K562 (cell line): ENCODE data around the gene COL11A2. TPM values are rescaled to one million over a fixed set of nuclear protein-coding genes. Genes with fewer than 3 reads are reported as not detected.

Experiments
- BCL6 ChIP-seq: fragments of 250-450 bp; sonication (Bioruptor Pico); IDR thresholded peaks from 2 replicates; pipeline ENCODE4 v1.4.0; 2020
- DPF2 ChIP-seq: fragments of 450-650 bp; IDR thresholded peaks from 2 replicates; pipeline ENCODE4 v1.6.1; 2016
- HMG20A ChIP-seq: fragments of 450-650 bp; formaldehyde crosslinking; conservative IDR thresholded peaks from 2 replicates; pipeline ENCODE4 v1.4.0; 2020; ENCODE audit warnings: mild to moderate bottlenecking, mixed read lengths
- RBM14 ChIP-seq: fragments of 200-400 bp; formaldehyde crosslinking; IDR thresholded peaks from 2 replicates; pipeline ENCODE4 v1.6.1; 2018; ENCODE audit warnings: low read depth, mild to moderate bottlenecking, low read length, moderate library complexity, borderline replicate concordance; ENCODE audit not compliant: insufficient read depth
- SMARCA4 ChIP-seq: fragments of 450-650 bp; IDR thresholded peaks from 2 replicates; pipeline ENCODE4 v1.6.1; 2016
- ZNF134 ChIP-seq: fragments of 250-450 bp; sonication (Bioruptor Pico); conservative IDR thresholded peaks from 2 replicates; pipeline ENCODE4 v1.4.0; 2020
- ZNF431 ChIP-seq: sonication (generic); formaldehyde crosslinking; IDR thresholded peaks from 2 replicates; pipeline ENCODE4 v1.8.0; 2022; ENCODE audit warnings: mild to moderate bottlenecking, missing genetic modification reagents
- polyA plus RNA-seq, 8 experiments: library from polyadenylated mRNA; depleted of rRNA in 4 of 8; stranded (reverse) in 5 of 8; unstranded in 3 of 8; fragments of >200 nt; fragmentation: Nextera tagmentation in 2 of 8; fragmentation: Illumina TruSeq in 1 of 8; extraction: Ambion mirVana in 2 of 8; extraction: Trizol in 1 of 8; gene quantifications; 2 replicates each; pipeline versions ENCODE4 v1.2.1 to v1.2.3, GENCODE V29; 2011 to 2014; ENCODE audit warnings: inconsistent platforms in 1 of 8, missing spikeins in 1 of 8
- total RNA-seq, 7 experiments: library from RNA; depleted of rRNA in 6 of 7; stranded (reverse); fragments of >200 nt in 6 of 7; fragmentation: Illumina TruSeq in 2 of 7; extraction: Trizol in 2 of 7; gene quantifications; 2 replicates each; pipeline versions ENCODE4 v1.2.1 to v1.2.3, GENCODE V29; 2011 to 2021; ENCODE audit warnings: low replicate concordance in 1 of 7
- TF ChIP-seq, protein P1 (sequence below): fragments of 450-650 bp; IDR thresholded peaks from 2 replicates; pipeline ENCODE4 v1.6.1; 2014; ENCODE audit warnings: low read depth, mild to moderate bottlenecking, moderate library complexity, borderline replicate concordance
- TF ChIP-seq, protein P2 (sequence below): IDR thresholded peaks from 3 replicates; pipeline ENCODE4 v1.6.1; 2011; ENCODE audit warnings: borderline replicate concordance, mild to moderate bottlenecking, moderate library complexity; ENCODE audit not compliant: insufficient read length; ENCODE audit errors: extremely low read depth
- TF ChIP-seq, protein P3 (sequence below), 2 experiments: IDR thresholded peaks; 2 replicates each; pipeline ENCODE4 v1.6.1; 2011; ENCODE audit warnings: borderline replicate concordance in 1 of 2, control low read depth in 1 of 2, low read depth in 1 of 2, low read length in 1 of 2, mild to moderate bottlenecking in 1 of 2, mixed read lengths in 1 of 2, moderate library complexity in 1 of 2; ENCODE audit not compliant: insufficient read depth in 1 of 2, insufficient read length in 1 of 2, poor library complexity in 1 of 2, severe bottlenecking in 1 of 2; ENCODE audit errors: extremely low read depth in 1 of 2
- TF ChIP-seq, protein P4 (sequence below): fragments of 200-800 bp; sonication (Bioruptor generic); IDR thresholded peaks from 2 replicates; pipeline ENCODE4 v1.6.1; 2017; ENCODE audit warnings: missing genetic modification characterization, missing compliant biosample characterization
- TF ChIP-seq, protein P5 (sequence below): fragments of 450-650 bp; formaldehyde crosslinking; IDR thresholded peaks from 2 replicates; pipeline ENCODE4 v1.4.0; 2022; ENCODE audit warnings: missing genetic modification characterization
- TF ChIP-seq, protein P6 (sequence below): fragments of 150-350 bp; conservative IDR thresholded peaks from 2 replicates; pipeline ENCODE4 v1.6.1; 2014; ENCODE audit warnings: low read length

The COL11A2 gene
- total and polyA plus RNA-seq, 9 of the 15 experiments (the other 6 are each of a cell fraction or from before 2014, with no cell fraction given): 0.04 to 0.35 (median 0.09) TPM; not detected in 1

DNA sequence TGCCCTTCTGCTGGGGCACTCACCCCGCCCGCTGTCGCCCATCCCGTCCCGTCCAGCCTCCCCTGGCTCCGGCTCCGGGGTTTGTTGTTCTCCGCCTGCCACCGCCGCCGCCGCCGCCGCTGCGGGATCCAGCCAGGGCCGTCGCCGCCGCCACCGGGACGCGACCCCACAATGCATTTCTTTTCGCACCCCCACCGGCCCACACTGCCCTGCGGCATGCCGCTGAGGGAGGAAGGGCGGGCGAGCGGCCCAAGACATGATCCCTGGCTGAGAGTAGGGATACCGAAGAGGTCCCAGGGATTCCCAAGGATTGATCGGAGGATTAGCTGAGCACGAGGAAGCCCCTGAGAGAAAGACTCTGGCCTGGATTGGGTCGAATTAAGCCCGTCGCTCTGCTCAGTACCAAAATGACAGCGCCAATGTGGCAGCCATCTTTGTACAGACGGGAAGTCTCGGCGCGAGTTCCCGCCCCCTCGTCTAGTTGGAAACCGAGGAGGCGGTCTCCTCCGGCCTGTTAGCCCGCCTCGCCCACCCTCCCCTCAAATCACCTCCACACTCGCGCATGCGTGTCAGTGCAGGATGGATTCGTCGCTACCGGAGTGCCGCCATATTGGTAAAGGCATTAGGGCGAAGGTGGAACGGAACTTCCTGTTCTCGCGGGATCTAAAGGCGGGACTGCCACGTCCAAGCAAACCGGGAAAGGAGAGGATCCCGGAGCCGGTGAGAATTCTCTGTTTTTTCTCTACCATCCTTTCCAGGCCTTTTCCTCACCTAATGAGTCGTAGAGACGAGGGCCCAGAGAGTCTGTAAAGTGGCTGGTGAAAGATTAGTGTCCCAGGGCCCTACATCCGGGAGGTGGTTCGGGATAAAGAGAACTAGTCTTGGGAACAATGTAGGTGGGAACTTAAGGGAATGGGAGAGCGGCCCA is 8.2 kb upstream of the COL11A2 start, which contains the start of the genes RXRB and SLC39A7 (continued):
- TF ChIP-seq, protein P1, sequence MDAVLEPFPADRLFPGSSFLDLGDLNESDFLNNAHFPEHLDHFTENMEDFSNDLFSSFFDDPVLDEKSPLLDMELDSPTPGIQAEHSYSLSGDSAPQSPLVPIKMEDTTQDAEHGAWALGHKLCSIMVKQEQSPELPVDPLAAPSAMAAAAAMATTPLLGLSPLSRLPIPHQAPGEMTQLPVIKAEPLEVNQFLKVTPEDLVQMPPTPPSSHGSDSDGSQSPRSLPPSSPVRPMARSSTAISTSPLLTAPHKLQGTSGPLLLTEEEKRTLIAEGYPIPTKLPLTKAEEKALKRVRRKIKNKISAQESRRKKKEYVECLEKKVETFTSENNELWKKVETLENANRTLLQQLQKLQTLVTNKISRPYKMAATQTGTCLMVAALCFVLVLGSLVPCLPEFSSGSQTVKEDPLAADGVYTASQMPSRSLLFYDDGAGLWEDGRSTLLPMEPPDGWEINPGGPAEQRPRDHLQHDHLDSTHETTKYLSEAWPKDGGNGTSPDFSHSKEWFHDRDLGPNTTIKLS: peak; percentile 100
- 0 out of 2 replicates have a peak, but pooled peaks have one; percentile 55 for TF ChIP-seq HMG20A (CRISPR knock-in tag)
- TF ChIP-seq DPF2: peak; percentile 55
- 0 out of 2 replicates have a peak, but pooled peaks have one; percentile 41 for TF ChIP-seq RBM14
- no peak for TF ChIP-seq ZNF431 (CRISPR knock-in tag)
- 0 out of 2 replicates have a peak, but pooled peaks have one; percentile 50 for TF ChIP-seq BCL6 (CRISPR knock-in tag)
- no peak; the same call in 1 of the 2 replicates for TF ChIP-seq ZNF134 (CRISPR knock-in tag)
- TF ChIP-seq, protein P2, sequence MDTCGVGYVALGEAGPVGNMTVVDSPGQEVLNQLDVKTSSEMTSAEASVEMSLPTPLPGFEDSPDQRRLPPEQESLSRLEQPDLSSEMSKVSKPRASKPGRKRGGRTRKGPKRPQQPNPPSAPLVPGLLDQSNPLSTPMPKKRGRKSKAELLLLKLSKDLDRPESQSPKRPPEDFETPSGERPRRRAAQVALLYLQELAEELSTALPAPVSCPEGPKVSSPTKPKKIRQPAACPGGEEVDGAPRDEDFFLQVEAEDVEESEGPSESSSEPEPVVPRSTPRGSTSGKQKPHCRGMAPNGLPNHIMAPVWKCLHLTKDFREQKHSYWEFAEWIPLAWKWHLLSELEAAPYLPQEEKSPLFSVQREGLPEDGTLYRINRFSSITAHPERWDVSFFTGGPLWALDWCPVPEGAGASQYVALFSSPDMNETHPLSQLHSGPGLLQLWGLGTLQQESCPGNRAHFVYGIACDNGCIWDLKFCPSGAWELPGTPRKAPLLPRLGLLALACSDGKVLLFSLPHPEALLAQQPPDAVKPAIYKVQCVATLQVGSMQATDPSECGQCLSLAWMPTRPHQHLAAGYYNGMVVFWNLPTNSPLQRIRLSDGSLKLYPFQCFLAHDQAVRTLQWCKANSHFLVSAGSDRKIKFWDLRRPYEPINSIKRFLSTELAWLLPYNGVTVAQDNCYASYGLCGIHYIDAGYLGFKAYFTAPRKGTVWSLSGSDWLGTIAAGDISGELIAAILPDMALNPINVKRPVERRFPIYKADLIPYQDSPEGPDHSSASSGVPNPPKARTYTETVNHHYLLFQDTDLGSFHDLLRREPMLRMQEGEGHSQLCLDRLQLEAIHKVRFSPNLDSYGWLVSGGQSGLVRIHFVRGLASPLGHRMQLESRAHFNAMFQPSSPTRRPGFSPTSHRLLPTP: no peak
- TF ChIP-seq, protein P3, sequence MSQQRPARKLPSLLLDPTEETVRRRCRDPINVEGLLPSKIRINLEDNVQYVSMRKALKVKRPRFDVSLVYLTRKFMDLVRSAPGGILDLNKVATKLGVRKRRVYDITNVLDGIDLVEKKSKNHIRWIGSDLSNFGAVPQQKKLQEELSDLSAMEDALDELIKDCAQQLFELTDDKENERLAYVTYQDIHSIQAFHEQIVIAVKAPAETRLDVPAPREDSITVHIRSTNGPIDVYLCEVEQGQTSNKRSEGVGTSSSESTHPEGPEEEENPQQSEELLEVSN (IDR thresholded peaks at IDR 0.05; ENCODE audit: borderline replicate concordance in 1 of 2, extremely low read depth in 1 of 2, insufficient read depth in 1 of 2, insufficient read length in 1 of 2, low read depth in 1 of 2, low read length in 1 of 2, poor library complexity in 1 of 2, severe bottlenecking in 1 of 2): peak in 1 of 2 experiments; percentile 43
- TF ChIP-seq, protein P4, sequence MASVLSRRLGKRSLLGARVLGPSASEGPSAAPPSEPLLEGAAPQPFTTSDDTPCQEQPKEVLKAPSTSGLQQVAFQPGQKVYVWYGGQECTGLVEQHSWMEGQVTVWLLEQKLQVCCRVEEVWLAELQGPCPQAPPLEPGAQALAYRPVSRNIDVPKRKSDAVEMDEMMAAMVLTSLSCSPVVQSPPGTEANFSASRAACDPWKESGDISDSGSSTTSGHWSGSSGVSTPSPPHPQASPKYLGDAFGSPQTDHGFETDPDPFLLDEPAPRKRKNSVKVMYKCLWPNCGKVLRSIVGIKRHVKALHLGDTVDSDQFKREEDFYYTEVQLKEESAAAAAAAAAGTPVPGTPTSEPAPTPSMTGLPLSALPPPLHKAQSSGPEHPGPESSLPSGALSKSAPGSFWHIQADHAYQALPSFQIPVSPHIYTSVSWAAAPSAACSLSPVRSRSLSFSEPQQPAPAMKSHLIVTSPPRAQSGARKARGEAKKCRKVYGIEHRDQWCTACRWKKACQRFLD: peak; percentile 80; the same call in 1 of the 2 replicates
- TF ChIP-seq, protein P5, sequence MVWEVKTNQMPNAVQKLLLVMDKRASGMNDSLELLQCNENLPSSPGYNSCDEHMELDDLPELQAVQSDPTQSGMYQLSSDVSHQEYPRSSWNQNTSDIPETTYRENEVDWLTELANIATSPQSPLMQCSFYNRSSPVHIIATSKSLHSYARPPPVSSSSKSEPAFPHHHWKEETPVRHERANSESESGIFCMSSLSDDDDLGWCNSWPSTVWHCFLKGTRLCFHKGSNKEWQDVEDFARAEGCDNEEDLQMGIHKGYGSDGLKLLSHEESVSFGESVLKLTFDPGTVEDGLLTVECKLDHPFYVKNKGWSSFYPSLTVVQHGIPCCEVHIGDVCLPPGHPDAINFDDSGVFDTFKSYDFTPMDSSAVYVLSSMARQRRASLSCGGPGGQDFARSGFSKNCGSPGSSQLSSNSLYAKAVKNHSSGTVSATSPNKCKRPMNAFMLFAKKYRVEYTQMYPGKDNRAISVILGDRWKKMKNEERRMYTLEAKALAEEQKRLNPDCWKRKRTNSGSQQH (CRISPR knock-in tag): peak; percentile 94
- TF ChIP-seq, protein P6, sequence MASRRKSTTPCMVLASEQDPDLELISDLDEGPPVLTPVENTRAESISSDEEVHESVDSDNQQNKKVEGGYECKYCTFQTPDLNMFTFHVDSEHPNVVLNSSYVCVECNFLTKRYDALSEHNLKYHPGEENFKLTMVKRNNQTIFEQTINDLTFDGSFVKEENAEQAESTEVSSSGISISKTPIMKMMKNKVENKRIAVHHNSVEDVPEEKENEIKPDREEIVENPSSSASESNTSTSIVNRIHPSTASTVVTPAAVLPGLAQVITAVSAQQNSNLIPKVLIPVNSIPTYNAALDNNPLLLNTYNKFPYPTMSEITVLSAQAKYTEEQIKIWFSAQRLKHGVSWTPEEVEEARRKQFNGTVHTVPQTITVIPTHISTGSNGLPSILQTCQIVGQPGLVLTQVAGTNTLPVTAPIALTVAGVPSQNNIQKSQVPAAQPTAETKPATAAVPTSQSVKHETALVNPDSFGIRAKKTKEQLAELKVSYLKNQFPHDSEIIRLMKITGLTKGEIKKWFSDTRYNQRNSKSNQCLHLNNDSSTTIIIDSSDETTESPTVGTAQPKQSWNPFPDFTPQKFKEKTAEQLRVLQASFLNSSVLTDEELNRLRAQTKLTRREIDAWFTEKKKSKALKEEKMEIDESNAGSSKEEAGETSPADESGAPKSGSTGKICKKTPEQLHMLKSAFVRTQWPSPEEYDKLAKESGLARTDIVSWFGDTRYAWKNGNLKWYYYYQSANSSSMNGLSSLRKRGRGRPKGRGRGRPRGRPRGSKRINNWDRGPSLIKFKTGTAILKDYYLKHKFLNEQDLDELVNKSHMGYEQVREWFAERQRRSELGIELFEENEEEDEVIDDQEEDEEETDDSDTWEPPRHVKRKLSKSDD: peak; percentile 71
- peak; percentile 33 for TF ChIP-seq SMARCA4
